ENCODE results near the gene SVOP.

DNA sequence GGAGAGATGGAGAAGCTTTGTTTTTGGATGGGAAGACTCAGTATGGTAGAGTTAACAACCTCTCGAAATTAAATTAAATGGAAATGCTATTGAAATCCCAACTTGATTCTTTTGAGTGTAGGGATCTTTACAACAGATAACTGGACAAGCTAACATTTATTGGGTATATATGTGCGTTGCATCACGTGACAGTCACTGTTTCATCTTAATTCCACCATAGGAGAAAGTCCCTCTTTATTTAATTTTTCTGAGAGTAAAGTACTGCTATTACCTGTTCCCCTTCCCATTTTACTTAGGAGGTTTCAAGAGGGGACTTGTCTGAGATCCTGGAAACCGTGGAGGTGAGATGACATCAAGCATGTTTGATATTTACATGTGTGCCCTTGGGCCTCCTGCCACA is 152.1 kb downstream of the SVOP start:
- TF ChIP-seq, protein P1, sequence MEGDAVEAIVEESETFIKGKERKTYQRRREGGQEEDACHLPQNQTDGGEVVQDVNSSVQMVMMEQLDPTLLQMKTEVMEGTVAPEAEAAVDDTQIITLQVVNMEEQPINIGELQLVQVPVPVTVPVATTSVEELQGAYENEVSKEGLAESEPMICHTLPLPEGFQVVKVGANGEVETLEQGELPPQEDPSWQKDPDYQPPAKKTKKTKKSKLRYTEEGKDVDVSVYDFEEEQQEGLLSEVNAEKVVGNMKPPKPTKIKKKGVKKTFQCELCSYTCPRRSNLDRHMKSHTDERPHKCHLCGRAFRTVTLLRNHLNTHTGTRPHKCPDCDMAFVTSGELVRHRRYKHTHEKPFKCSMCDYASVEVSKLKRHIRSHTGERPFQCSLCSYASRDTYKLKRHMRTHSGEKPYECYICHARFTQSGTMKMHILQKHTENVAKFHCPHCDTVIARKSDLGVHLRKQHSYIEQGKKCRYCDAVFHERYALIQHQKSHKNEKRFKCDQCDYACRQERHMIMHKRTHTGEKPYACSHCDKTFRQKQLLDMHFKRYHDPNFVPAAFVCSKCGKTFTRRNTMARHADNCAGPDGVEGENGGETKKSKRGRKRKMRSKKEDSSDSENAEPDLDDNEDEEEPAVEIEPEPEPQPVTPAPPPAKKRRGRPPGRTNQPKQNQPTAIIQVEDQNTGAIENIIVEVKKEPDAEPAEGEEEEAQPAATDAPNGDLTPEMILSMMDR (IDR thresholded peaks at IDR 0.05), result no peak
- TF ChIP-seq POLR2A (IDR thresholded peaks at IDR 0.05), result no peak

Measured in lower leg skin (tissue), 3 donors.